RWPE2 (cell line): Measurements from ENCODE around the gene PKD2L1.
"Not testable (repeated sequence)": the region's sequence is repeated elsewhere in the genome, so short reads cannot be mapped to it uniquely, and the experiment has no call there.

Source experiments
- ATAC-seq: fragments of 200-7000 bp; cut with Tn5 transposase; 3 replicates; pipeline ENCODE4 v1.9.1; 2021; ENCODE audit warnings: low read depth
- DNase-seq: peaks from one replicate; pipeline ENCODE4 v3.0.0-alpha.2; 2020; ENCODE audit warnings: low spot score
- H3K27ac ChIP-seq: fragments of 450-650 bp; 2 replicates; pipeline ENCODE4 v1.5.1; 2017; ENCODE audit warnings: mild to moderate bottlenecking; ENCODE audit not compliant: poor library complexity, severe bottlenecking
- H3K27me3 ChIP-seq: fragments of 250-450 bp; sonication (Bioruptor Pico); 2 replicates; pipeline ENCODE4 v1.5.1; 2021; ENCODE audit warnings: mild to moderate bottlenecking, moderate library complexity; ENCODE audit not compliant: insufficient read depth, poor library complexity, severe bottlenecking
- H3K36me3 ChIP-seq: fragments of 250-450 bp; sonication (Bioruptor Pico); 2 replicates; pipeline ENCODE4 v1.5.1; 2020; ENCODE audit warnings: low read depth, mild to moderate bottlenecking, moderate library complexity
- H3K4me1 ChIP-seq: fragments of 250-450 bp; sonication (Bioruptor Pico); 2 replicates; pipeline ENCODE4 v1.5.1; 2021; ENCODE audit warnings: mild to moderate bottlenecking, moderate library complexity; ENCODE audit not compliant: insufficient read depth, poor library complexity, severe bottlenecking
- H3K4me3 ChIP-seq: fragments of 250-450 bp; sonication (Bioruptor Pico); 2 replicates; pipeline ENCODE4 v1.5.1; 2021; ENCODE audit warnings: mild to moderate bottlenecking, moderate library complexity; ENCODE audit not compliant: severe bottlenecking
- H3K9me3 ChIP-seq: fragments of 250-450 bp; sonication (Bioruptor Pico); 2 replicates; pipeline ENCODE4 v1.5.1; 2021; ENCODE audit warnings: mild to moderate bottlenecking, moderate library complexity; ENCODE audit not compliant: severe bottlenecking
- CTCF ChIP-seq: fragments of 450-650 bp; IDR thresholded peaks from one replicate; pipeline ENCODE4 v1.5.1; 2017; ENCODE audit warnings: mild to moderate bottlenecking, moderate library complexity; ENCODE audit not compliant: poor library complexity, severe bottlenecking

The PKD2L1 gene

GRCh38 chr10:100330079-100330478 is at the start of gene PKD2L1:
Gene PKD2L1, minus strand, starts transcription at chr10:100330228. Its CDS starts 125 bp downstream, at chr10:100330103.
- H3K4me3 ChIP-seq, result no peak within 1 kb of the TSS
- no peaks in the 10 kb centered on the region for H3K9me3 ChIP-seq
- H3K36me3 ChIP-seq, result no peaks in the 10 kb centered on the region
- ATAC-seq (no peak), DNase-seq (no peak)
- no peak for TF ChIP-seq CTCF
- no peak within 1 kb of the TSS for H3K27ac ChIP-seq
- peaks cover 46% of the 10 kb centered on the region for H3K27me3 ChIP-seq
- no peaks in the 10 kb centered on the region for H3K4me1 ChIP-seq

GRCh38 chr10:100377830-100378229 is 47.8 kb upstream of the PKD2L1 start:
- Histone ChIP-seq H3K9me3 (no peaks in the 10 kb centered on the region), H3K27ac (no peak overlapping the region), H3K36me3 (peaks cover 9% of the 10 kb centered on the region; the same call in 1 of the 2 replicates), H3K4me3 (no peak overlapping the region), H3K4me1 (peaks cover 5% of the 10 kb centered on the region), H3K27me3 (no peaks in the 10 kb centered on the region)
- no peak for TF ChIP-seq CTCF
- DNase-seq, result no peak
- no peak for ATAC-seq

GRCh38 chr10:100376656-100377055 is 46.6 kb upstream of the PKD2L1 start:
- peak overlapping the region; percentile 0 for H3K27ac ChIP-seq
- H3K4me1 ChIP-seq, result peaks cover 17% of the 10 kb centered on the region
- ATAC-seq, DNase-seq, H3K27me3 ChIP-seq, H3K4me3 ChIP-seq, H3K36me3 ChIP-seq, H3K9me3 ChIP-seq: not testable (repeated sequence)

- Histone ChIP-seq H3K4me1 (peaks cover 34% of the 10 kb centered on the region), H3K27ac (peak overlapping the region; percentile 99), H3K4me3 (peak overlapping the region; percentile 44)
- DNase-seq, H3K9me3 ChIP-seq, H3K27me3 ChIP-seq, H3K36me3 ChIP-seq, ATAC-seq: not testable (repeated sequence)
These were observed 44.8 kb upstream of the PKD2L1 start for GRCh38 chr10:100374677-100375353.

GRCh38 chr10:100374200-100374655 is 44.2 kb upstream of the PKD2L1 start:
- no peaks in the 10 kb centered on the region for H3K27me3 ChIP-seq
- H3K9me3 ChIP-seq, result no peaks in the 10 kb centered on the region
- TF ChIP-seq CTCF, result no peak
- no peaks in the 10 kb centered on the region for H3K36me3 ChIP-seq
- peak overlapping the region; percentile 99 for H3K27ac ChIP-seq
- H3K4me3 ChIP-seq, result peak overlapping the region; percentile 44
- ATAC-seq (no peak), DNase-seq (no peak)
- peaks cover 34% of the 10 kb centered on the region for H3K4me1 ChIP-seq
